IPS DF 6.9 (cell line): Measurements from ENCODE around the gene LAIR2.
"Not testable (repeated sequence)": the region's sequence is repeated elsewhere in the genome, so short reads cannot be mapped to it uniquely, and the experiment has no call there.

Experiments
- DNase-seq: peaks from one replicate; pipeline ENCODE4 v3.0.0-alpha.2; 2013; ENCODE audit warnings: low read depth, low spot score
- H3K27ac ChIP-seq: one replicate; pipeline ENCODE4 v1.5.1; 2013; ENCODE audit warnings: low read length, control low read depth
- H3K27me3 ChIP-seq: 2 replicates; pipeline ENCODE4 v1.6.1; 2013; ENCODE audit warnings: mild to moderate bottlenecking, low read length; ENCODE audit not compliant: control insufficient read depth, insufficient read depth
- H3K36me3 ChIP-seq: 2 replicates; pipeline ENCODE4 v1.6.1; 2013; ENCODE audit warnings: low read length; ENCODE audit not compliant: control insufficient read depth, insufficient read depth
- H3K4me1 ChIP-seq: 2 replicates; pipeline ENCODE4 v1.6.1; 2013; ENCODE audit warnings: low read length; ENCODE audit not compliant: control insufficient read depth, insufficient read depth
- H3K4me3 ChIP-seq: 2 replicates; pipeline ENCODE4 v1.5.1; 2013; ENCODE audit warnings: mild to moderate bottlenecking, low read length
- H3K9me3 ChIP-seq: 2 replicates; pipeline ENCODE4 v1.6.1; 2013; ENCODE audit warnings: low read length, inconsistent platforms; ENCODE audit not compliant: control insufficient read depth, insufficient read depth
- WGBS: extraction: QIAGEN DNeasy Blood & Tissue Kit; methylation state at CpG from one replicate; pipeline ENCODE4 v1.1.7; 2013; ENCODE audit warnings: mixed read lengths, missing lambda C conversion rate; ENCODE audit not compliant: insufficient read length, insufficient coverage; 5-methylcytosine and 5-hydroxymethylcytosine counted together

LAIR2 gene

DNA sequence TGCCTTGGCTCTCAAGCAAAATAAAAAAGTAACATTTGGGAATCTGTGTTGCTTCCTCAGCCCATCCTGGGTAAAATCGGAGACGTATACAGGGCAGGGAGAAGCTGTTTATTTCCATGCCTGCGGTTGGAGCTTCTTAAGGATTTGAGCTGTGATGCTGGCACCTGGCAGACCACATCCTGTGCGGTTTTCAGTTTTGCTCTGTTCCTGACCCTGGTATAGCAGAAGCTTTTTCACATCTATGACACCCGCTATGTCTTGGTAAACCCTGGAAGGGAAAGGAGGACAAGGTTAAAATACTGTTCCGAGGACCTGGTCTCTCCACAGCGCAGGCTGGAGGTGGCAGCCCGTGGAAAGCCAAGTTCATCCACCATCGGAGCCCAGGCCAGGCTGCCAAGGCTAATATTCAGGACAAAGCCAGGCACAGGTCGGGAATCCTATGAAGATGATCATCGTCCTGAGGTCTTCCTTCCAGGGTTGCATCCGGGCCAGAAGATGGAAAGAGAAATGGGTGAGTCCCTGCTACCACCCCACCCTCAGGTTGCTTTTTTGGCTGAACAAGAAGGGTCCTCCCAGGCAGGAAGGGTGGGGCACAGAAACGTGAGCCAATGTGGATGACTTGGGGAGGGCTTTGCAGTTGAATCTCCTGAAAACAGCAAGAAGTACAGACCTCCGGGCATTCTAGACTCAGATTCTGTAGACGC lies 4.7 kb upstream of the LAIR2 start:
- H3K27me3 ChIP-seq, H3K4me1 ChIP-seq, DNase-seq, H3K4me3 ChIP-seq, H3K27ac ChIP-seq, H3K9me3 ChIP-seq, H3K36me3 ChIP-seq: not testable (repeated sequence)
- no CpG with 5 or more reads among the region's 15 CpGs for WGBS

DNA sequence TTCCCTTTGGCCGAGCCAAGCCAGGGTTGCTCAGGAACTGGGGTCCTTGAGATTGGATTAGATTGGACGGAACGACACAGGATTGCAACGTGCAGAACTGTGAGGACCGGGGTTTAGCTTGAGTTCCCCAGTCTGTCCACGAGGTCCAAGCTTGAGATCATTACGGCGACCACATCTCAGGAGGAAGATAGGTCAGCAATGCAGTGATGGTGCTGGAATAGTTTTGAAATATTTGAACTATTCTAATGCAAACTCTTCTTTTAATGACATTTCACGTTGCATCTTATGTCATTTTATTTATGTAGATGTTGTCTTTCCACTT lies 4.2 kb upstream of the LAIR2 start:
- H3K27me3 ChIP-seq, H3K9me3 ChIP-seq: not testable (repeated sequence)

DNA sequence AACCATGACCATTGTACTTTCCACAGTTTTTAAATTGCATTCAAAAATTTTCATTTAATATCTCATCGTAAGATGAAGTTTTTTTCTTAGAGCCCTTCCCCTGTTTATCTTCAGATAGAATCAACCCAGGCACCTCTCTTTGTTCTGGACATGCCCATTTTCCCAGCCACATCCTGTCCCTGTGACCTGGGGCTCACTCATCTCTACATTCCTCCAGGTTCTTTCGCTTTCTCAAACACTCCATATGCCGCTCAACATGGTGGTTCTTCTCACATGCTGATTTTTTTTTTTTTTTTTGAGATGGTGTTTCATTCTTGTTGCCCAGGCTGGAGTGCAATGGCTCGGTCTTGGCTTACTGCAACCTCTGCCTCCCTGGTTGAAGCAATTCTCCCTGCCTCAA lies 2.9 kb downstream of the LAIR2 start:
- H3K27ac ChIP-seq, H3K36me3 ChIP-seq, H3K4me3 ChIP-seq, H3K4me1 ChIP-seq, H3K9me3 ChIP-seq, DNase-seq, H3K27me3 ChIP-seq: not testable (repeated sequence)
- WGBS: no CpG with 5 or more reads among the region's 4 CpGs

More for the DNA sequence above, 4.2 kb upstream of the LAIR2 start:
- H3K36me3 ChIP-seq, H3K4me1 ChIP-seq, DNase-seq, H3K27ac ChIP-seq, H3K4me3 ChIP-seq: not testable (repeated sequence)
- WGBS: no CpG with 5 or more reads among the region's 9 CpGs

DNA sequence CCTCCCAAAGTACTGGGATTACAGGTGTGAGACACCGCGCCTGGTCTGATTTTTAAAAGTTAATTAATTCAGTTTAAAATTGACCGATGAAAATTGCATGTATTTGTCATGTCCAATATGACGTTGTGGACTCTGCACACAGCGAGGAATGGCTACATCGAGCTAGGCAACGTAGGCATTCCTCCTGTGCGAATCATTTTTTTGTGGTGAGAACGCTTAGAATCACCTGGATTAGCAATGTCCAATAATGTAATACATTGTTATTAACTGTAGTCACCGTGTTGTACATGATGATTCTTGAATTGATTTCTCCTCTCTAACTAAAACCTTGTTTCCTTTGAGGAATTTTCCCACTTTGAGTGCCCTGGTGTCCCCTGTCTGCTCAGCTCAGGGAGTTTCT lies 3.4 kb downstream of the LAIR2 start:
- peaks cover 2% of the 10 kb centered on the region; the same call in 1 of the 2 replicates for H3K9me3 ChIP-seq
- no peaks in the 10 kb centered on the region for H3K4me1 ChIP-seq
- H3K27ac ChIP-seq: no peak overlapping the region
- DNase-seq: no peak
- no CpG with 5 or more reads among the region's 10 CpGs for WGBS
- no peak overlapping the region for H3K4me3 ChIP-seq
- H3K36me3 ChIP-seq: no peaks in the 10 kb centered on the region
- H3K27me3 ChIP-seq: no peaks in the 10 kb centered on the region

DNA sequence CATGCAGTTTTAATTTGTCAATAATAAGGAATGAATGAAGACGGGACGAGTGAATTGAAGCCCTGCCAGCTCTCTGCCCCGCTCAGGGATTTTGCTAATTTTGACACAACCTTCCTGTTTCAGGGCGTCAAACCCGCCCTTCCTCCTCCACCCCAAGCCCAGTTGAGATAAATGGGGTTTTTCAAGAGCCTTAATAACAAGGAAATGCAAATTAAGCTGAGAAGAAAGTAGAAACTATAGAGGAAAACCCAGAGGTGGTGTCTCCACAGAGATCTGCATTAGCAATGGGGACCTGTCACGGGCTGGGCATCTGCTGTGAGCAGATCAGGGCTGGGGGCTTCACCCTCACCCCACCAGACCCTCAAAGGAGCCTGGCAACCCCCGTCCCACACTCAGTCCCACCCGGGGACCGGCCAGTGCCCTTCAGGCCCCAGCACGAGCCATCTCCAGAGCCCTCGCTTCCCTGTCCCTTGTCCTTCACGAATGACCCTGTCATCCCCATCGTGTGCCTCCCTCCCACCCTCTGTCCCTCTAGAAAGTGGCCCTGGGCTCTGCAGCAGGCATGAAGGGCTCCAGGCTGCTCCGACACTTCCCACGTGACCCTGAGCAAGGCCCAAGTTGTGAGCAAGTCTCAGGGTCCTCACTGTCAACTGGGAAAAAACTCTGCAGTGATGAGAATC lies 4.5 kb downstream of the LAIR2 start:
- H3K4me3 ChIP-seq, H3K36me3 ChIP-seq, H3K9me3 ChIP-seq, DNase-seq, H3K27me3 ChIP-seq, H3K27ac ChIP-seq, H3K4me1 ChIP-seq: not testable (repeated sequence)
- no CpG with 5 or more reads among the region's 15 CpGs for WGBS

DNA sequence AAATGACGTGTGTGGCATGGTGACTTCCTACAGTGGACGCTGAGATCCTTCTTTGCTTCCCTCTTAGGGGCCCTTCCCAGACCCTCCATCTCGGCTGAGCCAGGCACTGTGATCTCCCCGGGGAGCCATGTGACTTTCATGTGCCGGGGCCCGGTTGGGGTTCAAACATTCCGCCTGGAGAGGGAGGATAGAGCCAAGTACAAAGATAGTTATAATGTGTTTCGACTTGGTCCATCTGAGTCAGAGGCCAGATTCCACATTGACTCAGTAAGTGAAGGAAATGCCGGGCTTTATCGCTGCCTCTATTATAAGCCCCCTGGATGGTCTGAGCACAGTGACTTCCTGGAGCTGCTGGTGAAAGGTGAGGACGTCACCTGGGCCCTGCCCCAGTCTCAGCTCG lies 5.2 kb downstream of the LAIR2 start:
- H3K4me3 ChIP-seq: no peak overlapping the region
- H3K4me1 ChIP-seq: no peaks in the 10 kb centered on the region
- no peaks in the 10 kb centered on the region for H3K36me3 ChIP-seq
- H3K9me3 ChIP-seq: no peaks in the 10 kb centered on the region; the same call in none of the 2 replicates
- H3K27me3 ChIP-seq: no peaks in the 10 kb centered on the region
- no peak overlapping the region for H3K27ac ChIP-seq
- DNase-seq: no peak
- no CpG with 5 or more reads among the region's 12 CpGs for WGBS

DNA sequence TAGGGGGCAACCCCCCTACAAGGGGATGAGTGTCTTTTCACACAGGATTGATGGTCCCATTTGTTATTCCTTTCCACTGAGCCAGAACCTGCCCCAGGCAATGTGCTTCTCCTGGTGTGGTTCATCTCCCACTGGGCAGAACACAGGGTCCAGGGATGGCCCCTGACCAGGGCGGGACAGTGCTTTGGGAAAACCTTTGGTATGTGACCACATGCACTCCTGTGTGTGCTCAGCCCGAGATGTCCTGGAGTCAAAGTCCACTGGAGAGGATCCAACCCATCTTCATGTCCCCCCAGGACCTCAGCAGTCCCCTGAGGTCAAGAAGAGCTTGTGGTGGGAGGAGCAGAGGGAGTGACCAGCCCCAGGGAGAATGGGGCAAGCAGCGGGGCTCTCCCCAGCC lies 5.9 kb downstream of the LAIR2 start:
- not testable (repeated sequence) for H3K9me3 ChIP-seq, H3K4me1 ChIP-seq, H3K27ac ChIP-seq, DNase-seq, H3K27me3 ChIP-seq, H3K4me3 ChIP-seq, H3K36me3 ChIP-seq
- WGBS: no CpG with 5 or more reads among the region's 3 CpGs

DNA sequence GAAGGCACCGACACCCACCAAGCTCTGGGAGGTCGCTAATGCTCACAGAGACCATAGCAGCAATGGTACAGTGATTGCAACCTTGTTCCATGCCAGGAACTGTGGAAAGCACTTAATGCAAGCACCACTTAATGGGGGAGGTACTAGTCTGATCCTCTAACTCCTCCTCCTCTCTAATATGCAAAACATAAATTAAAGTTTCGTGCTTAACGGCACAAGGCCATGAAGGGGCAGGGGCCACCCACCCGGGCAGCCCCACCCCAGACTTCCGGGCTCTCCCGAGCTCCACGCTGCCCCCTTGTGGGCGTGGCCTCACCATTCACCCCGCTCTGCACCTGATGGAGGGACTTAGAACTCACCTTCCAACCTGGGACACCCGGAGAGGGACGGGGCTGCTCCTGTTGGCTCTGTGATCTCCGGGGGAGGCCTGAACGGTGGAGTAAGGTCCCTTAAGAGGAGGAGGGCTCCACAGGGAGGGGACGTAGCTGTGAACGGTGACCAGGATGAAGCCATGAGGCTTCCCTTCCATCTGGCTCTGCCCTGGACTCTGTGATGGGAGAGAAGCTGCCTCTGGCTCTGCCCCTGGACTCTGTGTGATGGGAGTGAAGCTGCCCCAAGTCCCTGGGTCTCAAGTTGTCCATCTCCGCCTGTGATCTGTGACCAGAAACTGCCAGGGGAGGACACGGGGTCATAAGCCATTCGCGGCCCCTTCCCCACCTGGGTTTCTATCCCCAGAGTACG lies 6.7 kb downstream of the LAIR2 start:
- not testable (repeated sequence) for H3K36me3 ChIP-seq, H3K4me1 ChIP-seq, H3K4me3 ChIP-seq, DNase-seq, H3K9me3 ChIP-seq, H3K27ac ChIP-seq, H3K27me3 ChIP-seq
- WGBS: no CpG with 5 or more reads among the region's 21 CpGs

DNA sequence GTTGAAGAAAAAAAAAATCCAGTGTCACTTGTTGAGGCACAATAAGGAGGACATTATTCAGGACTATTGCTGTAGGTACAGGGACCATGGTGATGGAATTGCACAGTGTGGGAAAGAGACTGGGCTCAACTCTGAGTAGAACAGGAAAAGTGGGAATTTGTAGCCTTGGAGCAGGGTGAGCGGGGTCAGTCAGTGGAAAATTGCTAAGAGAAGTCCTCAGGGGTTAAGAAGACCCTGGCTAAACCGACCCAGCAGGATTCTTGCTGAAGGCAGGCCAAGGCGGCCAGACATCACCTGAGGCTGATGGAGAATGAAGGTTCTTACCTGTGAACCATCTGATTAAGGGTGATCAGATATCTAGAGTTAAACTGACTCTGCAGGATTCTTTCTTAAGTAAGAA lies 12.5 kb downstream of the LAIR2 start:
- DNase-seq: no peak
- Histone ChIP-seq H3K9me3 (peaks cover 8% of the 10 kb centered on the region), H3K4me1 (no peaks in the 10 kb centered on the region), H3K36me3 (no peaks in the 10 kb centered on the region), H3K27me3 (no peaks in the 10 kb centered on the region), H3K27ac (no peak overlapping the region), H3K4me3 (no peak overlapping the region)
- WGBS: no CpG with 5 or more reads among the region's 3 CpGs

DNA sequence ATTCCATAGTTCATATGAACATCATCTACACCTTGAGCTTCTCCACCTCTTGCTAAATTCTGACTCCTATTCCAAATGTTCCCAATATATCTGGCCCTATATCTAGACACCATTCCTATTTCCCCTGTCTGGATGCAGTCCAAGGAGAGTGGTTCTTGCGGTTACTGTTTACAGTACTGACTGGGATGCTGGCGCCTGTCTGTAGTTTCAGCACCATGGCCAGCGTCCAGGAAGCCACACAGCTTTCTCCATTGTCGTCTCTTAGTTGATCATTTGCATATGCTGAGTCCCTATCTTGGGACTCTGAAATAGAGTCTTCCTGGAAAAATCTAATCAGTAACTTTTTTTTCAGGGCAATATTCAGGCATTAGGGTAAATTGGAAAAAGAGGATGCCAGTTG lies 14.9 kb downstream of the LAIR2 start:
- no CpG with 5 or more reads among the region's 4 CpGs for WGBS
- peak; percentile 1 for DNase-seq
- Histone ChIP-seq H3K4me1 (no peaks in the 10 kb centered on the region), H3K4me3 (no peak overlapping the region), H3K27me3 (no peaks in the 10 kb centered on the region), H3K27ac (no peak overlapping the region), H3K9me3 (peaks cover 10% of the 10 kb centered on the region), H3K36me3 (no peaks in the 10 kb centered on the region)
